SK-N-SH treated with all-trans-retinoic acid at 6 μM for 48 hours (cell line): ENCODE results near the gene ZNF672.

Source experiments
- ARNTL ChIP-seq: fragments of 450-650 bp; formaldehyde crosslinking; IDR thresholded peaks from 2 replicates; pipeline ENCODE4 v1.5.0; 2020; ENCODE audit warnings: low read depth, mild to moderate bottlenecking, moderate library complexity, borderline replicate concordance
- ISL1 ChIP-seq: fragments of 250-450 bp; sonication (Bioruptor Pico); IDR thresholded peaks from 2 replicates; pipeline ENCODE4 v2.1.2; 2022; ENCODE audit warnings: mild to moderate bottlenecking, moderate library complexity
- ZFP3 ChIP-seq: fragments of 250-450 bp; sonication (Bioruptor Pico); IDR thresholded peaks from 2 replicates; pipeline ENCODE4 v1.5.0; 2020; ENCODE audit warnings: mild to moderate bottlenecking, moderate library complexity
- ZFP30 ChIP-seq: fragments of 450-650 bp; formaldehyde crosslinking; IDR thresholded peaks from 2 replicates; pipeline ENCODE4 v1.5.0; 2022; ENCODE audit warnings: mild to moderate bottlenecking, moderate library complexity
- ZNF70 ChIP-seq: fragments of 450-650 bp; formaldehyde crosslinking; IDR thresholded peaks from 2 replicates; pipeline ENCODE4 v1.5.0; 2020; ENCODE audit warnings: mild to moderate bottlenecking, moderate library complexity
- ZNF8 ChIP-seq: fragments of 450-650 bp; formaldehyde crosslinking; IDR thresholded peaks from 2 replicates; pipeline ENCODE4 v1.5.0; 2020; ENCODE audit warnings: mild to moderate bottlenecking, moderate library complexity
- TF ChIP-seq, protein P1 (sequence below): fragments of 250-450 bp; sonication (Bioruptor Pico); IDR thresholded peaks from 2 replicates; pipeline ENCODE4 v1.8.0; 2020; ENCODE audit warnings: mild to moderate bottlenecking, moderate library complexity, borderline replicate concordance

DNA sequence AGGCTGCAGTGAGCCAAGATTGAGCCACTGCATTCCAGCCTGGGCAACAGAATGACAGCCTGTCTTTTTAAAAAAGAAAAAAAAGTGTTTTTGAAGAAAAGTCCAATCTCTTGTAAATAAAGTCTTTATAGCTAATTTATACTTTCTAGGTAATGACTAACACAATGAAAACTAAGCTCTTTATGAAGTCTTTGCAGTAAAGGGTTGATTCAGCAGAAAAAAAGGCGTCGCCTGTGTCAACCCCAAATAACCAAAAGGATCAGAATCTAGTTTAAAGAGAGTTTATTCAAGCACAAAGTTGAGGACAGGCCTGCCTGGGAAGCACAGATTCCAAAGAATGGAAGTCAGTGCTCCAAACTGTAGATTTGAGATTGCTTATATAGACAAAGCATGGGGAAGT is 53.7 kb downstream of the ZNF672 start:
- TF ChIP-seq ISL1 (CRISPR knock-in tag) (no peak), ZFP3 (CRISPR knock-in tag) (no peak), ZNF70 (no peak), ZNF8 (no peak), ARNTL (CRISPR knock-in tag) (no peak), ZFP30 (CRISPR knock-in tag) (no peak)
- TF ChIP-seq, protein P1, sequence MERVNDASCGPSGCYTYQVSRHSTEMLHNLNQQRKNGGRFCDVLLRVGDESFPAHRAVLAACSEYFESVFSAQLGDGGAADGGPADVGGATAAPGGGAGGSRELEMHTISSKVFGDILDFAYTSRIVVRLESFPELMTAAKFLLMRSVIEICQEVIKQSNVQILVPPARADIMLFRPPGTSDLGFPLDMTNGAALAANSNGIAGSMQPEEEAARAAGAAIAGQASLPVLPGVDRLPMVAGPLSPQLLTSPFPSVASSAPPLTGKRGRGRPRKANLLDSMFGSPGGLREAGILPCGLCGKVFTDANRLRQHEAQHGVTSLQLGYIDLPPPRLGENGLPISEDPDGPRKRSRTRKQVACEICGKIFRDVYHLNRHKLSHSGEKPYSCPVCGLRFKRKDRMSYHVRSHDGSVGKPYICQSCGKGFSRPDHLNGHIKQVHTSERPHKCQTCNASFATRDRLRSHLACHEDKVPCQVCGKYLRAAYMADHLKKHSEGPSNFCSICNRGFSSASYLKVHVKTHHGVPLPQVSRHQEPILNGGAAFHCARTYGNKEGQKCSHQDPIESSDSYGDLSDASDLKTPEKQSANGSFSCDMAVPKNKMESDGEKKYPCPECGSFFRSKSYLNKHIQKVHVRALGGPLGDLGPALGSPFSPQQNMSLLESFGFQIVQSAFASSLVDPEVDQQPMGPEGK (CRISPR knock-in tag): no peak
